Chondrocyte (in vitro differentiated cells): Measurements from ENCODE around the gene CHCHD4. TPM values are rescaled to one million over a fixed set of nuclear protein-coding genes. Genes with fewer than 3 reads are reported as not detected.

Source experiments
- DNase-seq: peaks from one replicate; pipeline ENCODE4 v3.0.0; 2021; ENCODE audit warnings: mixed read lengths, low spot score
- H3K27ac Mint-ChIP-seq: one replicate; pipeline ENCODE4 v1.8.0; 2021; ENCODE audit warnings: mild to moderate bottlenecking, moderate library complexity, mixed read lengths; ENCODE audit not compliant: unreplicated experiment
- H3K27me3 Mint-ChIP-seq: 2 replicates; pipeline ENCODE4 v1.8.0; 2021; ENCODE audit warnings: low read depth, mixed read lengths
- H3K36me3 Mint-ChIP-seq: 2 replicates; pipeline ENCODE4 v1.8.0; 2021; ENCODE audit warnings: low read depth, mixed read lengths
- H3K4me1 Mint-ChIP-seq: 2 replicates; pipeline ENCODE4 v1.8.0; 2021; ENCODE audit warnings: low read depth, mild to moderate bottlenecking, mixed read lengths
- H3K4me3 Mint-ChIP-seq: one replicate; pipeline ENCODE4 v1.8.0; 2021; ENCODE audit warnings: mild to moderate bottlenecking, moderate library complexity, mixed read lengths; ENCODE audit not compliant: unreplicated experiment
- H3K9me3 Mint-ChIP-seq: 2 replicates; pipeline ENCODE4 v1.8.0; 2021; ENCODE audit warnings: low read depth, mixed read lengths
- CTCF ChIP-seq: fragments of 200-600 bp; sonication (generic); IDR thresholded peaks from 2 replicates; pipeline ENCODE4 v1.5.0; 2021; ENCODE audit warnings: antibody characterized with exemption, mild to moderate bottlenecking, moderate library complexity
- total RNA-seq: library from RNA; stranded (reverse); gene quantifications from 3 replicates; pipeline ENCODE4 v1.2.1, GENCODE V29; 2021

Gene CHCHD4
- total RNA-seq, 1 donor from 2014 or later: 7.2 TPM

DNA sequence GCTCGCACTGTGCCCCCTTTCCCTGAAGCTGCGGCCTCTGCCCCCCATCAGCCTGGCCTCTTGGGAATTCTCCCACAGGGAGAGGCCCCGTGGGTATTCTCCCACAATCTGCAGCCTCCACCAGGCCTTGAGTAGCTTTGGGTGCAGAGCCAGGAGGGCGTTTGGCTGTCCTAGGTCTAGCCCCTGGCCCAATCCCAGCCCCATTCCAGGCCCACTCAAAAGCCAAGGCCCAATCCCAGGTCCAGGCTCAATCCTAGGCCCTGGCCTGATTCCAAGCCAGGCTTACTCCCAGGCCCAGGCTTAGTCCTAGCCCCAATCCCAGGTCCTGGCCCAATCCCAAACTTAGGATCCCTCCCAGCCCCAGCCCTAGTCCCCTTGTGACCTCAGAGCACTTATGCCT is 59.8 kb downstream of the CHCHD4 start:
- H3K4me3 Mint-ChIP-seq: no peak overlapping the region
- TF ChIP-seq CTCF: no peak
- H3K27ac Mint-ChIP-seq: no peak overlapping the region
- H3K36me3 Mint-ChIP-seq: no peaks in the 10 kb centered on the region
- H3K4me1 Mint-ChIP-seq: no peaks in the 10 kb centered on the region
- no peaks in the 10 kb centered on the region for H3K9me3 Mint-ChIP-seq
- DNase-seq: no peak
- peaks cover 18% of the 10 kb centered on the region for H3K27me3 Mint-ChIP-seq

GRCh38 chr3:14063152-14063551 is 61.5 kb downstream of the CHCHD4 start:
- no peak overlapping the region for H3K27ac Mint-ChIP-seq
- DNase-seq: no peak
- peaks cover 18% of the 10 kb centered on the region for H3K27me3 Mint-ChIP-seq
- H3K4me1 Mint-ChIP-seq: no peaks in the 10 kb centered on the region
- TF ChIP-seq CTCF: no peak
- no peaks in the 10 kb centered on the region for H3K9me3 Mint-ChIP-seq
- no peak overlapping the region for H3K4me3 Mint-ChIP-seq
- H3K36me3 Mint-ChIP-seq: no peaks in the 10 kb centered on the region

Other genes with a start within 250 kb of the CHCHD4 start
- not detected in 3 replicates for gene WNT7A, start 244.8 kb downstream of the CHCHD4 start, total RNA-seq
- 83.4 to 89.1 TPM (median 84.9 TPM) in 3 replicates for gene TMEM43, start 182 bp upstream of the CHCHD4 start, total RNA-seq
- gene XPC, start 53.7 kb upstream of the CHCHD4 start, total RNA-seq: 24.9 to 35.9 TPM (median 26.8 TPM) in 3 replicates
- gene LSM3, start 53.9 kb upstream of the CHCHD4 start, total RNA-seq: 8.1 to 12.8 TPM (median 8.4 TPM) in 3 replicates